ENCODE measurements around the gene B4GALT6. TPM values are rescaled to one million over a fixed set of nuclear protein-coding genes. Genes with fewer than 3 reads are reported as not detected.

Gene B4GALT6
- 43.5 and 44.0 TPM in 2 replicates for polyA plus RNA-seq

GRCh38 chr18:31684279-31685096 is at the start of gene B4GALT6:
Gene B4GALT6 (minus strand): TSS chr18:31684581. CDS start chr18:31684426, 155 bp downstream.

GRCh38 chr18:31591628-31592027 is 92.8 kb downstream of the B4GALT6 start, which contains the start of gene TTR:
Gene TTR (plus strand): TSS chr18:31591877. CDS start chr18:31591903, 26 bp downstream.

Other genes with a start within 250 kb of the B4GALT6 start
- 0.04 and 0.08 TPM in 2 replicates for gene DSG3, start 236.8 kb downstream of the B4GALT6 start, polyA plus RNA-seq
- not detected in 2 replicates for gene DSG2, start 186.4 kb downstream of the B4GALT6 start, polyA plus RNA-seq
- not detected in 2 replicates for gene TTR, start 92.7 kb downstream of the B4GALT6 start, polyA plus RNA-seq
- not detected in 2 replicates for gene SLC25A52, start 76.3 kb upstream of the B4GALT6 start, polyA plus RNA-seq